T-helper 2 cell (primary cell): ENCODE measurements around the gene SLC25A38.

Experiments
- DNase-seq, 5 experiments: peaks; one replicate each; pipeline versions ENCODE4 v3.0.0 to v3.0.0-alpha.2; 2012 to 2022

SLC25A38 gene

GRCh38 chr3:39438880-39439279 lies 55.7 kb downstream of the SLC25A38 start:
- no peak for DNase-seq

- no peak for DNase-seq
Observed at GRCh38 chr3:39440316-39440715, 57.1 kb downstream of the SLC25A38 start.

GRCh38 chr3:39443530-39443929 lies 60.4 kb downstream of the SLC25A38 start:
- no peak for DNase-seq

- no peak for DNase-seq
Observed at GRCh38 chr3:39445927-39446326, 62.8 kb downstream of the SLC25A38 start.

- no peak for DNase-seq
Observed at GRCh38 chr3:39446444-39446843, 63.3 kb downstream of the SLC25A38 start.
